ENCODE measurements around the gene ENDOG.
"Not testable (repeated sequence)": the region's sequence is repeated elsewhere in the genome, so short reads cannot be mapped to it uniquely, and the experiment has no call there.

Gene ENDOG

GRCh38 chr9:128829477-128830251 lies 11.4 kb downstream of the ENDOG start, which contains the start of gene SPOUT1:
SPOUT1 (minus strand) TSS chr9:128829794; CDS start chr9:128829780, 14 bp downstream.
- peak; percentile 67 for DNase-seq

GRCh38 chr9:128833696-128834095 lies 15.4 kb downstream of the ENDOG start:
- no peak for DNase-seq

- no peak for DNase-seq
These were observed 17.2 kb downstream of the ENDOG start for GRCh38 chr9:128835246-128836210.

GRCh38 chr9:128836509-128837145 lies 18.3 kb downstream of the ENDOG start:
- no peak for DNase-seq

- DNase-seq: no peak
These were observed 20.0 kb downstream of the ENDOG start for GRCh38 chr9:128838338-128838737.

GRCh38 chr9:128840524-128840923 lies 22.2 kb downstream of the ENDOG start:
- no peak for DNase-seq

- DNase-seq: no peak
These were observed 23.6 kb downstream of the ENDOG start for GRCh38 chr9:128841694-128842492.

- DNase-seq: not testable (repeated sequence)
These were observed 24.9 kb downstream of the ENDOG start for GRCh38 chr9:128843171-128843570.

- no peak for DNase-seq
These were observed 27.1 kb downstream of the ENDOG start for GRCh38 chr9:128845186-128845931.

- no peak for DNase-seq
These were observed 28.4 kb downstream of the ENDOG start for GRCh38 chr9:128846680-128847030.

GRCh38 chr9:128847803-128848202 lies 29.5 kb downstream of the ENDOG start:
- DNase-seq: no peak

GRCh38 chr9:128851024-128851423 lies 32.7 kb downstream of the ENDOG start:
- DNase-seq: not testable (repeated sequence)

GRCh38 chr9:128851779-128852600 lies 33.7 kb downstream of the ENDOG start:
- not testable (repeated sequence) for DNase-seq

GRCh38 chr9:128852646-128853045 lies 34.3 kb downstream of the ENDOG start:
- not testable (repeated sequence) for DNase-seq

GRCh38 chr9:128854454-128854853 lies 36.2 kb downstream of the ENDOG start:
- not testable (repeated sequence) for DNase-seq

GRCh38 chr9:128858476-128858875 lies 40.2 kb downstream of the ENDOG start:
- not testable (repeated sequence) for DNase-seq

- no peak for DNase-seq
These were observed 42.6 kb downstream of the ENDOG start for GRCh38 chr9:128860937-128861336.

GRCh38 chr9:128861501-128861900 lies 43.2 kb downstream of the ENDOG start:
- no peak for DNase-seq

- DNase-seq: no peak
These were observed 44.1 kb downstream of the ENDOG start for GRCh38 chr9:128862401-128862851.

- peak; percentile 11 for DNase-seq
These were observed 45.3 kb downstream of the ENDOG start for GRCh38 chr9:128863647-128864046.
